Measurements from ENCODE around the gene BPIFB2.
"Not testable (repeated sequence)": the region's sequence is repeated elsewhere in the genome, so short reads cannot be mapped to it uniquely, and the experiment has no call there.

BPIFB2 gene

GRCh38 chr20:33034901-33035492 lies 27.5 kb downstream of the BPIFB2 start:
- in situ Hi-C loops (cut with HindIII; ENCODE audit: low sequenced_read_pairs) = no loop called here
- TF ChIP-seq CTCF (IDR thresholded peaks at IDR 0.05; ENCODE audit: low read depth, low read length) = no peak
- no peak overlapping the region for H3K4me3 ChIP-seq (ENCODE audit: low read depth, low read length)
- DNase-seq (ENCODE audit: low read depth, low spot score) = no peak

DNA sequence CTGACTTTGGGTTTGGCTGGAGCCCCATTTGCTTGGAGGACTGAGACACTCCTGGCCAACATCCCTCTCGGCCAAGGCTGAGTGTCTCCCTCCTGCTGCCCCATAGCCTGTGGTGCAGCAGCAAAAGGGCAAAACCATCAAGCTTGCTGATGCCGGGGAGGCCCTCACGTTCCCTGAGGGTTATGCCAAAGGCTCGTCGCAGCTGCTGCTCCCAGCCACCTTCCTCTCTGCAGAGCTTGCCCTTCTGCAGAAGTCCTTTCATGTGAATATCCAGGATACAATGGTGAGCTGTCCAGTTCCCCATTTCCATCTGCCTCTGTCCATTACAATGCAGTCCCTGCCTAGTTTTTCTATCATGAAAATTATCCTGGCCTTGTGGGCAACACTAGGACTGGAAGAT lies 30.0 kb downstream of the BPIFB2 start:
- no peak for DNase-seq (ENCODE audit: low read depth, low spot score)
- TF ChIP-seq CTCF (IDR thresholded peaks at IDR 0.05; ENCODE audit: low read depth, low read length) = no peak
- in situ Hi-C loops (cut with HindIII; ENCODE audit: low sequenced_read_pairs) = no loop called here
- H3K4me3 ChIP-seq (ENCODE audit: low read depth, low read length) = no peak overlapping the region

GRCh38 chr20:33038243-33038642 lies 30.7 kb downstream of the BPIFB2 start:
- no peak overlapping the region for H3K4me3 ChIP-seq (ENCODE audit: low read depth, low read length)
- no peak for DNase-seq (ENCODE audit: low read depth, low spot score)
- in situ Hi-C loops (cut with HindIII; ENCODE audit: low sequenced_read_pairs) = no loop called here
- TF ChIP-seq CTCF (IDR thresholded peaks at IDR 0.05; ENCODE audit: low read depth, low read length) = no peak

DNA sequence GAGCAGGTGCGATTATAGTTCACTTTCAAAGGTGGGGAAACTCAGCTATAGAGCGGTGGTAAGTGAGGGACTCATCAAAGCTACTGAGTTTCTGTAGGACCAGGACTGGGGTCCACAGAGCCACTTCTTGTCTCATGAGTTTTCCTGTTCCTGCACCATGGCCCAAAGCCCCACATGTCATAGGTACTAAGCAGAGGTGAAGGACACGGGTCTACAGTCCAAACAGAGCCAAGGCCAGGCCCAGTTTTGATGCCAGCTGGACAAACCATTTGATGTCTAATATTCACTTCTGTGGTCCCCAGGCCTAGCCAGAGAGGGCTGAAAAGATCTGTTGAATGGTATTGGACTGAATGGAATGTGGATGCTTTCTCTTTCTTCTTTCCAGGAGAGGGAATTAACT lies 34.9 kb downstream of the BPIFB2 start:
- no peak for TF ChIP-seq CTCF (IDR thresholded peaks at IDR 0.05; ENCODE audit: low read depth, low read length)
- no peak overlapping the region for H3K4me3 ChIP-seq (ENCODE audit: low read depth, low read length)
- no peak for DNase-seq (ENCODE audit: low read depth, low spot score)
- in situ Hi-C loops (cut with HindIII; ENCODE audit: low sequenced_read_pairs) = no loop called here

- no peak for TF ChIP-seq CTCF (IDR thresholded peaks at IDR 0.05; ENCODE audit: low read depth, low read length)
- no peak overlapping the region for H3K4me3 ChIP-seq (ENCODE audit: low read depth, low read length)
- in situ Hi-C loops (cut with HindIII; ENCODE audit: low sequenced_read_pairs) = no loop called here
- DNase-seq (ENCODE audit: low read depth, low spot score) = no peak
Measured at GRCh38 chr20:33042983-33043730, 35.7 kb downstream of the BPIFB2 start.

GRCh38 chr20:33043731-33044181 lies 36.3 kb downstream of the BPIFB2 start:
- no peak overlapping the region for H3K4me3 ChIP-seq (ENCODE audit: low read depth, low read length)
- no peak for DNase-seq (ENCODE audit: low read depth, low spot score)
- no peak for TF ChIP-seq CTCF (IDR thresholded peaks at IDR 0.05; ENCODE audit: low read depth, low read length)
- in situ Hi-C loops (cut with HindIII; ENCODE audit: low sequenced_read_pairs) = no loop called here

DNA sequence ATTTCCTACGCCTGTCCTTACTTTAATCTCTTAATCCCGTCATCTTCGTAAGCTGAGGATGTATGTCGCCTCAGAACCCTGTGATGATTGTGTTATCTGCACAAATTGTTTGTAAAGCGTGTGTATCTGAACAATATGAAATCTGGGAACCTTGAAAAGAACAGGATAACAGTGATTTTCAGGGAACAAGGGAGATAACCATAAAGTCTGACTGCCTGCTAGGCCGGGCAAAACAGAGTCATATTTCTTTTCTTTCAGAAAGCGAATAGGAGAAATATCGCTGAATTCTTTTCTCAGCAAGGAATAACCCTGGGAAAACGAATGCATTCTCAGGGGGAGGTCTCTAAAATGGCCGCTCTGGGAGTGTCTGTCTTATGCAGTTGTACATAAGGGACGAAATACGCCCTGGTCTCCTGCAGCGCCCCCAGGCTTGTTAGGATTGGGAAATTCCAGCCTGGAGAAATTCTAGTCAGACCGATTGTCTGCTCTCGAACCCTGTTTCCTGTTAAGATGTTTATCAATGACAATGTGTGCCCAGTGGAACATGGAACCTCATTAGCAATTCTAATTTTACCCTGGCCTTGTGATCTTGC lies 37.7 kb downstream of the BPIFB2 start:
- in situ Hi-C loops (cut with HindIII; ENCODE audit: low sequenced_read_pairs); H3K4me3 ChIP-seq (ENCODE audit: low read depth, low read length); DNase-seq (ENCODE audit: low read depth, low spot score): not testable (repeated sequence)

All from astrocyte of the spinal cord (primary cell).